Measurements from ENCODE around the gene CRYBB2. TPM values are rescaled to one million over a fixed set of nuclear protein-coding genes. Genes with fewer than 3 reads are reported as not detected.

Gene CRYBB2
- total RNA-seq, 1 donor from 2014 or later: not detected

DNA sequence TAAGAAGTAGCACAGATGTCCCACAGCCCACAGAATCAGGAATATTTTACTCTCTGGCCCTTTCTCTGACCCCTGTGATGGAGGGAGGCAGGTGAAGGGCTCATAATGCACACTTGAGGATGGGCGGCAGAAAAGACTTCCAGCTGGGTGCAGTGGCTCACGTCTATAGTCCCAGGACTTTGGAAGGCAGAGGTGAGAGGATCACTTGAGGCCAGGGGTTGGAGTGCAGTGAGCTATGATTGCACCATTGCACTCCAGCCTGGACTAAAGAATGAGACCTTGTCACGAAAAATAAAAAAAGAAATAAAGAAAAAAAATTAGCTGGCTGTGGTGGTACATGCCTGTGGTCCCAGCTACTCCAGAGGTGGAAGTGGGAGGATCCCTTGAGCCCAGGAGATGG, 33.3 kb upstream of the CRYBB2 start:
- H3K4me3 ChIP-seq (ENCODE audit: low read depth, low read length): no peak overlapping the region
- no peak for DNase-seq (ENCODE audit: low read depth)
- no peak for TF ChIP-seq CTCF (conservative IDR thresholded peaks at IDR 0.05; ENCODE audit: low read depth, low read length)

DNA sequence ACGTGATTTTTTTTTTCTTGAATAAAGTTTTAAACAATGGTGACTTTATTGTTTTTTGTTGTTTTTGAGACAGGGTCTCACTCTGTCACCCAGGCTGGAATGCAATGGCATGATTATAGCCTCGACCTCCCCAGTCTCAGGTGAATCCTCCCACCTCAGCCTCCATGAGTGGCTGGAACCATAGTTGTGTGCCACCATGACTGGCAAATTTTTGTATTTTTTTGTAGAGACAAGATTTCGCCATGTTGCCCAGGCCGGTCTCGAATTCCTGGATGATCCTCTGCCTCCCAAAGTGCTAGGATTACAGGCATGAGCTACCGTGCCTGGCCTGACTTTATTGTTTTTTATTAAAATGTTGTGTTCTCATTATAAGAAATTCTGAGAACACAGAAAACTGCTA, 32.0 kb upstream of the CRYBB2 start:
- no peak for DNase-seq (ENCODE audit: low read depth)

GRCh38 chr22:25192406-25192805, 27.0 kb upstream of the CRYBB2 start:
- no peak for DNase-seq (ENCODE audit: low read depth)
- no peak overlapping the region for H3K4me3 ChIP-seq (ENCODE audit: low read depth, low read length)
- TF ChIP-seq CTCF (conservative IDR thresholded peaks at IDR 0.05; ENCODE audit: low read depth, low read length): no peak

More for the DNA sequence above, 32.0 kb upstream of the CRYBB2 start:
- TF ChIP-seq CTCF (conservative IDR thresholded peaks at IDR 0.05; ENCODE audit: low read depth, low read length): no peak
- H3K4me3 ChIP-seq (ENCODE audit: low read depth, low read length): no peak overlapping the region

DNA sequence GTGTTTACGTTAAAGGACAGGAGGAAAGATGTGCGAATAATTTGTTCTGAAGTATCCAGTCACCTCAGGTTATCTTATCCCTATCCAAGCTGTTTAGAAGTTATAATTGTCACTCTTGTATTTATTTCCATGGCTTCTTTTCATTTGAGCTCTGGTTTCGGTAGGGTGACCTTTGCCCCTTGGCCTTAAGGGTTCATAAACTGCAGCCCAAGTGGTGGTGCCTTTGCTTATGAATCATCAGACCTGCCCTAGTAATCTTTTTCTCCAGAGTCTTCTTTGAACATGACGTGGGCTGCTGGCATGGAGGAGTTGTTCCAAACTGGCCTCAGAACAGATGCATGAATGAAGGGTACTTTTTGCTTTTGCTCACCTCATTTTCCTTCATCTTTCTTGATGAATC, 26.3 kb upstream of the CRYBB2 start:
- H3K4me3 ChIP-seq (ENCODE audit: low read depth, low read length): no peak overlapping the region
- TF ChIP-seq CTCF (conservative IDR thresholded peaks at IDR 0.05; ENCODE audit: low read depth, low read length): no peak
- DNase-seq (ENCODE audit: low read depth): no peak

- TF ChIP-seq CTCF (conservative IDR thresholded peaks at IDR 0.05; ENCODE audit: low read depth, low read length): no peak
- no peak for DNase-seq (ENCODE audit: low read depth)
- no peak overlapping the region for H3K4me3 ChIP-seq (ENCODE audit: low read depth, low read length)
These were observed 25.9 kb upstream of the CRYBB2 start for GRCh38 chr22:25193548-25193947.

- H3K4me3 ChIP-seq (ENCODE audit: low read depth, low read length): no peak overlapping the region
- no peak for DNase-seq (ENCODE audit: low read depth)
- TF ChIP-seq CTCF (conservative IDR thresholded peaks at IDR 0.05; ENCODE audit: low read depth, low read length): no peak
These were observed 23.1 kb upstream of the CRYBB2 start for GRCh38 chr22:25196326-25196725.

DNA sequence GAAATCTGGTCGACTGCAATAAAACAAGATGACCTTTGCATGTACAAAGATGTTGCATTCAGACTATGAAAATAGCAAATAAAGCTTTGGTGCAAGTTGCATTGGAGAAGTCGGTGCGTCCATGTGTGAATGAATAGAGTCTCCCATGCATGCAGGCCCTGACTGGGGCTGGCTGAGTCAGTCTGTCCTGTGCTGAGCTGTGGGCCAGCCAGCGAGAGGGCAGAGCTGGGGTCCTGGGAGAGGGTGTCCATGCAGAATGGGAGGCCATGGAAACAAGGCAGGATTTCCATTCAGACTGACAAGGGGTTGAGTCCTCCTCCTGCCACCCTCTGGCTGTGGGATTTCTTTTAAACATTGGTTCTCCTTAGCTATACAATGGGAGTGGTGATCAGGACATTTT, 22.1 kb upstream of the CRYBB2 start:
- DNase-seq (ENCODE audit: low read depth): no peak
- TF ChIP-seq CTCF (conservative IDR thresholded peaks at IDR 0.05; ENCODE audit: low read depth, low read length): no peak
- no peak overlapping the region for H3K4me3 ChIP-seq (ENCODE audit: low read depth, low read length)
